Measurements from ENCODE around the gene NRXN2.

Gene NRXN2

DNA sequence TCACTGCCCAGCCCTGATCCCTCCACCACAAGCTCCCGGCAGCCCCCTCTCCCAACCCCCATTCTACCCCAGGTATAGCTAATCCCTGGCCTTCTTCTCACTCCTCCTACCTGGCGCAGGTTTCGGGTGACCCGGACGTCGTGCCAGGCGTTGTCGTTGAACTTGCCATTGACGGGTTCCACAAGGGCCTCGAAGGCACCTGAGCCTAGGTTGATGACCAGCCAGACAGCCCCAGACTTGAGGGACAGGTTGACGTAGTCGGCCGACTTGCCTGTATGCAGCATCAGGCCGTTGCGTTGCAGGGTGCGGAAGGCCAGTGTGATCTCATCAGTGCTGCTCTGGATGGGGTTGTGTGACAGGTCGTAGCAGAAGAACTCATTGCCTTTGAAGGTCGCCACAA, 37.5 kb downstream of the NRXN2 start:
- no peak overlapping the region for H3K9ac ChIP-seq (ENCODE audit: low read length)
- no peak for TF ChIP-seq EZH2 (optimal IDR thresholded peaks at IDR 0.05; ENCODE audit: low read depth, low read length)
- TF ChIP-seq, protein P1, sequence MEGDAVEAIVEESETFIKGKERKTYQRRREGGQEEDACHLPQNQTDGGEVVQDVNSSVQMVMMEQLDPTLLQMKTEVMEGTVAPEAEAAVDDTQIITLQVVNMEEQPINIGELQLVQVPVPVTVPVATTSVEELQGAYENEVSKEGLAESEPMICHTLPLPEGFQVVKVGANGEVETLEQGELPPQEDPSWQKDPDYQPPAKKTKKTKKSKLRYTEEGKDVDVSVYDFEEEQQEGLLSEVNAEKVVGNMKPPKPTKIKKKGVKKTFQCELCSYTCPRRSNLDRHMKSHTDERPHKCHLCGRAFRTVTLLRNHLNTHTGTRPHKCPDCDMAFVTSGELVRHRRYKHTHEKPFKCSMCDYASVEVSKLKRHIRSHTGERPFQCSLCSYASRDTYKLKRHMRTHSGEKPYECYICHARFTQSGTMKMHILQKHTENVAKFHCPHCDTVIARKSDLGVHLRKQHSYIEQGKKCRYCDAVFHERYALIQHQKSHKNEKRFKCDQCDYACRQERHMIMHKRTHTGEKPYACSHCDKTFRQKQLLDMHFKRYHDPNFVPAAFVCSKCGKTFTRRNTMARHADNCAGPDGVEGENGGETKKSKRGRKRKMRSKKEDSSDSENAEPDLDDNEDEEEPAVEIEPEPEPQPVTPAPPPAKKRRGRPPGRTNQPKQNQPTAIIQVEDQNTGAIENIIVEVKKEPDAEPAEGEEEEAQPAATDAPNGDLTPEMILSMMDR (IDR thresholded peaks at IDR 0.05; ENCODE audit: low read length): no peak
- TF ChIP-seq EZH2phosphoT487 (IDR thresholded peaks at IDR 0.05; ENCODE audit: low read length): no peak

DNA sequence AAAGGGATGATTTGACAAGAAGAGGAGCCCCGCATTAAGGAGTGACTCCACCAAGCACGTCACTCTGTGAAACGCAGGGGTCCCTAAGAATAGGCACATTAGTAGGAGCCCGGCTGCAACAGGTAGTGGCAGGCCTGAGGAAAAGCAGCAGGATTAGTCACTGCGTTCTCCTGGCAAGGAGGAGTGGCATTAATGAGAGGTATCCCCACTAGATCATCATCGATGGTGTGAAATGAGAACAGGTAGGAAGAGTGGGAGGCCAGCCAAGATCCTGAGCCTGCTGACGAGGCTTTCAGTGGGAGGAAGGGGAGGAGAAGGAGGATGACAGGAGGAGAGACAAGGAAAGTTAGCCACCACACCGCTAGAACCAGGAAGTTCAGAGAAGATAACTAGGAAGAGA, 38.6 kb downstream of the NRXN2 start:
- no peak overlapping the region for H3K27ac ChIP-seq (ENCODE audit: low read length)
- no peak overlapping the region for H3K4me3 ChIP-seq (ENCODE audit: low read length)
- H2AFZ ChIP-seq (ENCODE audit: low read length): no peak overlapping the region
- no peaks in the 10 kb centered on the region for H3F3A ChIP-seq (ENCODE audit: insufficient read depth, low read length)
- H3K36me3 ChIP-seq (replicated peaks; ENCODE audit: insufficient read depth, low read length): no peaks in the 10 kb centered on the region
- H4K20me1 ChIP-seq (ENCODE audit: insufficient read depth, low read length): no peaks in the 10 kb centered on the region
- no peak overlapping the region for H3K4me2 ChIP-seq (ENCODE audit: low read depth, low read length)
- TF ChIP-seq, protein P1 (IDR thresholded peaks at IDR 0.05; ENCODE audit: low read length): no peak
- no peak for TF ChIP-seq EZH2 (optimal IDR thresholded peaks at IDR 0.05; ENCODE audit: low read depth, low read length)
- no peaks in the 10 kb centered on the region for H3K9me2 ChIP-seq (replicated peaks; ENCODE audit: insufficient read depth, low read length)
- no peaks in the 10 kb centered on the region for H3K79me2 ChIP-seq (ENCODE audit: low read length)
- no peaks in the 10 kb centered on the region for H3K9me3 ChIP-seq (replicated peaks; ENCODE audit: insufficient read depth, low read length)
- H3K27me3 ChIP-seq (replicated peaks; ENCODE audit: insufficient read depth, low read length): peaks cover 84% of the 10 kb centered on the region
- no peak overlapping the region for H3K9ac ChIP-seq (ENCODE audit: low read length)
- H3K4me1 ChIP-seq (ENCODE audit: low read length): 0 out of 2 replicates have a peak, but pooled peaks cover 6% of the 10 kb centered on the region
- DNase-seq: no peak

More for the DNA sequence above, 37.5 kb downstream of the NRXN2 start:
- H2AFZ ChIP-seq (ENCODE audit: low read length): no peak overlapping the region
- no peaks in the 10 kb centered on the region for H3K9me2 ChIP-seq (replicated peaks; ENCODE audit: insufficient read depth, low read length)
- H3F3A ChIP-seq (ENCODE audit: insufficient read depth, low read length): no peaks in the 10 kb centered on the region
- no peaks in the 10 kb centered on the region for H4K20me1 ChIP-seq (ENCODE audit: insufficient read depth, low read length)
- no peak overlapping the region for H3K27ac ChIP-seq (ENCODE audit: low read length)
- no peak overlapping the region for H3K4me2 ChIP-seq (ENCODE audit: low read depth, low read length)
- no peaks in the 10 kb centered on the region for H3K9me3 ChIP-seq (replicated peaks; ENCODE audit: insufficient read depth, low read length)
- DNase-seq: no peak
- no peaks in the 10 kb centered on the region for H3K79me2 ChIP-seq (ENCODE audit: low read length)
- 0 out of 2 replicates have a peak, but pooled peaks cover 6% of the 10 kb centered on the region for H3K4me1 ChIP-seq (ENCODE audit: low read length)
- H3K36me3 ChIP-seq (replicated peaks; ENCODE audit: insufficient read depth, low read length): no peaks in the 10 kb centered on the region
- no peak overlapping the region for H3K4me3 ChIP-seq (ENCODE audit: low read length)
- peaks cover 84% of the 10 kb centered on the region for H3K27me3 ChIP-seq (replicated peaks; ENCODE audit: insufficient read depth, low read length)

DNA sequence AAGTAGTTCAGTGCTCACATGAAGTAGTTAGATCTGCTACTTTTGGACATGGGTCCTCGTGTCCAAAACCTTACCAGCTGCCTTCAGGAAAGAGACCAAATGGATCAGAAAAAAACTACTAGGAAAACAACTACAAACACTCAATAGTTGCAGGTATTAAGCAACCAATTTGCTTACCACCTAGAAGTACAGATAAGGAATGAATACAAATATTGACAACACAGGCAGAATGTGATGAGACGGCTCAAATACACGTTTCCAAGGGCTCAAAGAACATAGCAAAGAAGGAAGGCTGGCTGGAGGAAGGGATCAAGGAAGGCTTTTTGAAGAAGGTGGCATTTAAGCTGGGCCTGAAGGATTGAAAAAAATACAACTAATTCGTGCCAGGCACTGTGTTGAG, 41.8 kb downstream of the NRXN2 start:
- no peak overlapping the region for H3K4me2 ChIP-seq (ENCODE audit: low read depth, low read length)
- no peak for TF ChIP-seq EZH2 (optimal IDR thresholded peaks at IDR 0.05; ENCODE audit: low read depth, low read length)
- no peak for TF ChIP-seq EZH2phosphoT487 (IDR thresholded peaks at IDR 0.05; ENCODE audit: low read length)
- TF ChIP-seq, protein P1 (IDR thresholded peaks at IDR 0.05; ENCODE audit: low read length): no peak
- H3K27ac ChIP-seq (ENCODE audit: low read length): no peak overlapping the region

More for the DNA sequence above, 41.8 kb downstream of the NRXN2 start:
- no peak for DNase-seq
- Histone ChIP-seq H3K9me3 (replicated peaks; ENCODE audit: insufficient read depth, low read length) (no peaks in the 10 kb centered on the region), H3F3A (ENCODE audit: insufficient read depth, low read length) (no peaks in the 10 kb centered on the region), H3K27me3 (replicated peaks; ENCODE audit: insufficient read depth, low read length) (peaks cover 93% of the 10 kb centered on the region), H3K4me1 (ENCODE audit: low read length) (no peaks in the 10 kb centered on the region), H3K4me3 (ENCODE audit: low read length) (no peak overlapping the region), H3K9ac (ENCODE audit: low read length) (no peak overlapping the region), H4K20me1 (ENCODE audit: insufficient read depth, low read length) (no peaks in the 10 kb centered on the region), H3K79me2 (ENCODE audit: low read length) (no peaks in the 10 kb centered on the region), H2AFZ (ENCODE audit: low read length) (no peak overlapping the region), H3K9me2 (replicated peaks; ENCODE audit: insufficient read depth, low read length) (no peaks in the 10 kb centered on the region), H3K36me3 (replicated peaks; ENCODE audit: insufficient read depth, low read length) (no peaks in the 10 kb centered on the region)

Data from MM.1S (cell line).